HFF-Myc (cell line): ENCODE data around the gene TGM1.

Experiments used
- DNase-seq: peaks from one replicate; pipeline ENCODE4 v3.0.0-alpha.2; 2011; ENCODE audit warnings: low read depth; ENCODE audit errors: extremely low read depth
- H3K4me3 ChIP-seq: replicated peaks from 2 replicates; pipeline ENCODE4 v1.5.1; 2011; ENCODE audit warnings: low read depth, mild to moderate bottlenecking, control low read depth, low read length
- CTCF ChIP-seq: IDR thresholded peaks from 2 replicates; pipeline ENCODE4 v1.5.1; 2012; ENCODE audit warnings: mild to moderate bottlenecking, low read depth, low read length, control low read depth; ENCODE audit errors: missing control alignments

TGM1 gene

DNA sequence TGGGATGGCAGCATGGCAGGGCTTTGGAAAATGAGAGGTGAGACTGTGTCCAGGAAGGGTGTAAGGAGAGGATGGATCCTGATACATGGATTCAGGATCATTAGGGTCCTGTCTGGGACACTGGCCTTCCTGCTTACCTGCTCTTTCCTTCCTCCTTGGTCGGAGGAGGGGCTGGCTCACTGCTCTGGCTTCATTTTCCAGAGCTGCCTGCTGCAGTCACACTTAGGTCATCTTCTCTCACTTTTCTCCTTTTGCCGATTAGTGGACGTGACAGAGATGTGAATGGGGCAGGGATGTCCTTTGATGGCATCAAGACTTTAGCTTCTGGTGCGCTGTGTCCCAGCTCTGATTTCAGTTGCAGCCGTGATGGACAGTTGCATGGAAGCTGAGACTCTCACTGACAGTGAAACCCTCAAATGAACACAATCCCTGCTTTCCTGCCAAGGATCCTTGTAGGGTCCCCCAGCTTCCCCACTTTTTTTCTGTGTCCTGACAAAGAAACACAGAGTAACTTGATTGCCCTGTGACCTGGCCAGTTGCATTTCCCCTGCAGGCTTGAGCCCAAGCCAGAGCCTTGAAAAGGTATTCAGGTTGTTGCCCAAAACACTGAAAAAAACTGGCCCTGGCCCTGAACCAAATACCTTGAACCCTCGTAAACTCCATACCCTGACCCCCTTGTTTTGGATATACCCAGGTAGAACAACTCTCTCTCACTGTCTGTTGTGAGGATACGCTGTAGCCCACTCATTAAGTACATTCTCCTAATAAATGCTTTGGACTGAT lies 45.6 kb upstream of the TGM1 start:
- TF ChIP-seq CTCF, result no peak
- no peak for DNase-seq

GRCh38 chr14:24307575-24308341 lies 44.8 kb upstream of the TGM1 start, which contains the start of gene CIDEB:
Gene CIDEB (minus strand): TSS chr14:24307977. CDS start chr14:24307858, 119 bp downstream.
- H3K4me3 ChIP-seq, result no peak within 1 kb of the TSS
- TF ChIP-seq CTCF, result peak; percentile 99

More for the DNA sequence above, 45.6 kb upstream of the TGM1 start:
- H3K4me3 ChIP-seq, result no peak overlapping the region

GRCh38 chr14:24307156-24307574 lies 44.2 kb upstream of the TGM1 start:
- no peak for DNase-seq
- no peak for TF ChIP-seq CTCF
- no peak overlapping the region for H3K4me3 ChIP-seq

More at GRCh38 chr14:24307575-24308341, 44.8 kb upstream of the TGM1 start, which contains the start of gene CIDEB:
- no peak for DNase-seq

- no peak overlapping the region for H3K4me3 ChIP-seq
- TF ChIP-seq CTCF, result no peak
- DNase-seq, result no peak
Observed at GRCh38 chr14:24304019-24304387, 41.0 kb upstream of the TGM1 start.

DNA sequence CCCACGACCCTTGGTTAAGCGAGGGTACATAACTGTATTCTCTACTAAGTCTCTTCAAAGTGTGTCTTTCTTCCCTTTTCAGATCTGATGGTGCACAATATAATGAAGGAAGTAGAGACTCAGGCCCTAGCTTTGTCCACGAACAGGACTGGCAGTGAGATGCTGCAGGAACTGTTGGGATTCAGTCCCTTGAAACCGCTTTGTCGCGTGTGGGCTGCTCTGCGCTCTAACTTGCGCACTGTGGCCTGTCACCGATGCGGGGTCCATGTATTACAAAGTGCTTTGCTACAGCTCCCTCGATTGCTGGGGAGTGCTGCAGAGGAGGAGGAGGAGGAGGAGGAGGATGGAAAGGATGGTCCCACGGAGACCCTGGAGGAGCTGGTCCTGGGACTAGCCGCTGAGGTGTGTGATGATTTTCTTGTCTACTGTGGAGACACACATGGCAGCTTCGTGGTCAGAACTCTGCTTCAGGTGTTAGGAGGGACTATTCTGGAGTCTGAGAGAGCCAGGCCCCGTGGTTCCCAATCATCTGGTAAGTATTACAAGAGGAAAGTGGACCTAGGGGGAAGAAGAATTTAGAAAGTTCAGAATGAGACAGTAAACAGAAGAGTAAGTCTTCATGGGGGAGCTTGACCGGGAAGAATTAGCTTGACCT lies 37.5 kb upstream of the TGM1 start:
- no peak for DNase-seq
- no peak for TF ChIP-seq CTCF
- peak overlapping the region; percentile 91 for H3K4me3 ChIP-seq

GRCh38 chr14:24299255-24300191 lies 36.5 kb upstream of the TGM1 start, which contains the start of the genes DHRS1 and NOP9:
Gene DHRS1 (minus strand): TSS chr14:24299780. CDS start chr14:24299106, 674 bp downstream.
Gene NOP9 (plus strand): TSS chr14:24299850. CDS start chr14:24299955, 105 bp downstream.
- no peak for TF ChIP-seq CTCF
- no peak for DNase-seq
- peak within 1 kb of the TSS; percentile 91 for H3K4me3 ChIP-seq
